HG03378 (cell line): ENCODE results near the gene GHITM.

Source experiments
- ATAC-seq: cut with Tn5 transposase; IDR thresholded peaks from one replicate; pipeline ENCODE4 v1.9.1; 2021; ENCODE audit warnings: mild to moderate bottlenecking, moderate library complexity; ENCODE audit not compliant: unreplicated experiment

The GHITM gene

GRCh38 chr10:84198206-84198915 lies 59.1 kb downstream of the GHITM start:
- ATAC-seq, result no peak

- no peak for ATAC-seq
Measured at GRCh38 chr10:84200537-84201243, 61.4 kb downstream of the GHITM start.

- no peak for ATAC-seq
Measured at GRCh38 chr10:84201244-84201606, 61.9 kb downstream of the GHITM start.

GRCh38 chr10:84201682-84202081 lies 62.4 kb downstream of the GHITM start:
- ATAC-seq, result no peak

- no peak for ATAC-seq
Measured at GRCh38 chr10:84202349-84202748, 63.0 kb downstream of the GHITM start.
